ENCODE data around the gene MYH9.
"Not testable (repeated sequence)": the region's sequence is repeated elsewhere in the genome, so short reads cannot be mapped to it uniquely, and the experiment has no call there.

Gene MYH9

DNA sequence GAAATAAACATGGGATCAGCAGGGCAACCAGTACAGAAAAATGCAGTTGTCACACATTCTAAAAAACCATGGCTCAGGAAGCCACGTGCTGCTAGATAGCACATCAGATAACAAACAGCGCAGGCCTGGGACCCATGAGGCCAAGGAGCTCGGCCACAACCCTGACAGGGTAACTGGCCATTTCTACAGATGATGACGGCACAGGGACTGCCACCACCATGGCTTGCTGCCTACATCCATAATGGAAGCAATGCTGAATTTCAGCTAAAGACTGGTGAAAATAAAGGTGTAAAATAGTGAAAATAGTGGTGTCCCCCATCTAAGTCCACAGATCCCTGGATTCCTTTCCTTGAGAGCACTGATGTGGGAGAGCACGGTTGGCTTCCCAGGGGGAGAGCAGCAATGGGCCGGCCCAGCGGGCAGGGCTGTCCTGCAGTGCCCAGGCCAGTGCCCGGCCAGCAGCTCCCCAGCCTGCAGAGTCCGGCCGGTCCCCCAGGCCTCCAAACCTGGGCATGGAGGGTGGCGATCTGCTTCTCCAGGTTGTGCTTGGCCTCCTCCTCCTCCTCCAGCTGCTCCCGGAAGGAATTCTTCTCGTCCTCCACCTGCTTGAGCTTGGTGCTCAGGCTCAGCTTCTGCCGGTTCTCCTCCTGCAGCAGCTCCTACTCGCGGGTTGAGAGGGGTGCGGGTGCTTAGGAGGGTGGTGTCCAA lies 94.8 kb downstream of the MYH9 start:
- in situ Hi-C loops (cut with HindIII; ENCODE audit: low pct_ligation_motif_present, low pct_unique_long_range_greater_than_20kb, low sequenced_read_pairs) = no loop called here

DNA sequence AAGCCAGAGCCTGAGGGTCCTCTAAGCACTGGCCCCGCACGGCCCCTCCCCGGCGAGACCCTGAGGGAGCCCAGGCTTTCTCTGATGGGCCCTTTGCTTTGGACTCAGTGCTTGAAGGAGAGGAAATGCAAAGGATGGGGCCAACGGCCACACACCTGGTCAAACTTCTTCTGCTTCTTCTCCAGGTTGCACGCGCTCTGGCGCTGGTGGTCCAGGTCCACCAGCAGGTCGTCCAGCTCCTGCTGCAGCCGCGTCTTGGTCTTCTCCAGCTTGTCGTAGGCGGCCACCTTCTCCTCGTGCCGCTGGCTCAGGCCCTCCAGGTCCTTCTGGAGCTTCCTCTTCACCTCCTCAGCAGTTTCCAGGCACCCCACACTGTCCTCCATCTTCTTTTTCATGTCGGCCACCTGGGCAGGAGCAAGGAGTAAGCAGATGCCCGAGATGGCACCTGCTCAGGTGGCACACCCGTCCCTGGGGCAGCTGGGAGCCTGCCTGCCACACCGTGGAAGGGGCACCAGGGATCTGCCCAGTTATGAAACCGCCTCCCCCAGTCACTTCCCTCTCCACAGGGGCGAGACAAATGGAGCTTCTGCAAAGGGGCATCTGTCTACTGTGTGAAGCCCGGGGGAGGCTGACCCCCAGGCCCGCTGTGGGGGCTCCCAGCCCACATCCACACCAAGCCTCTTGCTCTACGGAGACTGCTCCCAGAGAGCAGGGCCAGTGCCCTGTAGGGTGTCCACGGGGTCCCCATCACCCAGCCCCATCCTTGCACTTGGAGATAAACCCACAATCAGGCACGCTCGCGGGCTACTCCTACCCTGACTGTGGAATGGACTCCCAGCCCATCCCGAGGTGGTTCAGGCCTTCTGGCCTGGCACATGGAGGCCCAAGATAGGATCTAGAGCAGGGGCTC lies 95.7 kb downstream of the MYH9 start:
- DNase-seq = no peak
- in situ Hi-C loops (cut with HindIII; ENCODE audit: low pct_ligation_motif_present, low pct_unique_long_range_greater_than_20kb, low sequenced_read_pairs) = no loop called here

More for the DNA sequence above, 94.8 kb downstream of the MYH9 start:
- no peak for DNase-seq

DNA sequence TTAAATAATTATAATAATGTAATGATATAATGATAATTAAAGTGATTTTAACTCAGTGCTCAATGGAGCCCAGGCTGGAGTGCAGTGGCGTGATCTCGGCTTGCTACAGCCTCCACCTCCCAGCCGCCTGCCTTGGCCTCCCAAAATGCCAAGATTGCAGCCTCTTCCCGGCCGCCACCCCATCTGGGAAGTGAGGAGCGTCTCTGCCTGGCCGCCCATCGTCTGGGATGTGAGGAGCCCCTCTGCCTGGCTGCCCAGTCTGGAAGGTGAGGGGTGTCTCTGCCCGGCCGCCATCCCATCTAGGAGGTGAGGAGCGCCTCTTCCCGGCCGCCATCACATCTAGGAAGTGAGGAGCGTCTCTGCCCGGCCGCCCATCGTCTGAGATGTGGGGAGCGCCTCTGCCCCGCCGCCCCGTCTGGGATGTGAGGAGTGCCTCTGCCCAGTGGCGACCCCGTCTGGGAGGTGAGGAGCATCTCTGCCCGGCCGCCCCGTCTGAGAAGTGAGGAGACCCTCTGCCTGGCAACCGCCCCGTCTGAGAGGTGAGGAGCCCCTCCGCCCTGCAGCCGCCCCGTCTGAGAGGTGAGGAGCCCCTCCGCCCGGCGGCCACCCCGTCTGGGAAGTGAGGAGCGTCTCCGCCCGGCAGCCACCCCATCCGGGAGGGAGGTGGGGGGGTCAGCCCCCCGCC lies 97.2 kb downstream of the MYH9 start:
- in situ Hi-C loops (cut with HindIII; ENCODE audit: low pct_ligation_motif_present, low pct_unique_long_range_greater_than_20kb, low sequenced_read_pairs); DNase-seq: not testable (repeated sequence)

DNA sequence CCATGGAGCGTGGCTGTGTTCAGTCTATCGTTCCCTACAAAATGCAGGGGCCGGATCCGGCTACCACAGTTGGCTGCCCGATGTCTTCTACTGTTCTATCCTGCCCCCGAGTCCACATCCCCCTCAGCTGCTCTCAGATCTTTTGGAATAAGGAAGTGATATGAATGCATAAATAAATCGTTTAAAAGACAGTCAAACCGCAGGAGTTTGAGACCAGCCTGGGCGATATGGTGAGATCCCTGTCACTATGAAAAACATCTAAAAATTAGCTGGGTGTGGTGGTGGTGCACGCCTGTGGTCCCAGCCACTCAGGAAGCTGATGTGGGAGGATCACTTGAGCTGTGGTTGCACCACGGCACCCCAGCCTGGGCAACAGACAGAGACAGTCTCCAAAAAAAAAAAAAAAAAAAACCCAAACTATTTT lies 97.8 kb downstream of the MYH9 start:
- in situ Hi-C loops (cut with HindIII; ENCODE audit: low pct_ligation_motif_present, low pct_unique_long_range_greater_than_20kb, low sequenced_read_pairs) = not testable (repeated sequence)

DNA sequence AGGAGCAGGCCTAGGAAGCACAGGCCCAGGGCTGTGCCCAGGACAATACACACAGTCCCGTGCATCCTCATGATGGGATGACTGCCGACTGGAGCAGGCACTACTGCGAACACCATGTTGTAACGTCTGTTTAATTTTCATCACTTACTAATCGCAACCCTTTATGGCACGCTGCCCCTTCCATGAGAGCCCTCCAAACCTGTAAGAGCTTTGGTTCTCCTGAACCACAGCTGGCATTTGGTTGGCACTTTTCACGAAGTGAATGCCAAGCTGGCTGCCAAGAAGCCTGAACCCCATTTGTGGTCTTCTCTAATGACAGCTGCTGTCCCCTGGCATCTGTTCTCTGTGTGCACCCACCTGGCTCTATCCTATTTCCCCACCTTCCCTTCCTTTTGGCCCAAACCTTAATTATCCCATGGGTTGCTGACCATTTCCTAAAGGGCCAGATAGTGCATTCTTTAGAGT lies 98.3 kb downstream of the MYH9 start:
- DNase-seq = no peak
- in situ Hi-C loops (cut with HindIII; ENCODE audit: low pct_ligation_motif_present, low pct_unique_long_range_greater_than_20kb, low sequenced_read_pairs) = no loop called here

More for the DNA sequence above, 97.8 kb downstream of the MYH9 start:
- DNase-seq = not testable (repeated sequence)

DNA sequence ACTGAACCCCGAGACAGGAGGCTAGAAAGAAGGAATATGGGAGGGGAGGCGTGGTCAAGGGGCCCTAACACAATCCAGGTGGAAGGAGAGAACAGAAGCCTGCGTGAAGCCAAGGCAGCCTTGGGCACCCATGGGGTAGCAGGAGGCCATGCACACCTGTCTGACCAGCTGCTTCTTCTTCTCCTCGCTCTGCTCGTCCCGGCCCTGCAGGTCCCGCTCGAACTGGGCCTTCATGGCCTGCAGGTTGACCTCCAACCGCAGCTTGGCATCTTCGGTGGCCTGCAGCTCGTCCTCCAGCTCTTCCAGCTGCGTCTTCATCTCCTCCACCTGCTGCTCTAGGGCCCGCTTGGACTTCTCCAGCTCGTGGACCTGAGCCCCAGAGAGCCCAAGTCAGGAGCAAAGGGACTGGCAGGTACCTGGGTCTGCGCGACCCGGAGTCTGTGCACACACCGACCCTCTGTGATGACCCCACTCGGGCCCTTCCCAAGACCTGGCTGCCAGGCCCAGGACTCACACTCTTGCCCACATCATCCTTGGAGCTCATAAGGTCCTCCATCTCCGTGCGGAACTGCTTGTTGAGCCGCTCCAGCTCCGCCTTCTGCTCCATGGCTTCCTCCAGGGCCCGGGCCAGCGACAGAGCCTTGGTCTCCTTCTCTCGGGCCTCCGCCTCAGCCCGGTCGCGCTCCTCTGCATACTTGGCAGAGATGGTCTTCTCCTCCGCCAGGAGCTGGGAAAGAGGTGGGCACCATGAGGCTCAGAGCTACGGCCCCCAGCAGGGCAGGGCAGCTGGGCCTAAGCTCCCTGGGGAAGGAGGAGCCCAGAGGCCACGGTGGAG lies 99.0 kb downstream of the MYH9 start:
- in situ Hi-C loops (cut with HindIII; ENCODE audit: low pct_ligation_motif_present, low pct_unique_long_range_greater_than_20kb, low sequenced_read_pairs) = no loop called here
- DNase-seq = no peak

DNA sequence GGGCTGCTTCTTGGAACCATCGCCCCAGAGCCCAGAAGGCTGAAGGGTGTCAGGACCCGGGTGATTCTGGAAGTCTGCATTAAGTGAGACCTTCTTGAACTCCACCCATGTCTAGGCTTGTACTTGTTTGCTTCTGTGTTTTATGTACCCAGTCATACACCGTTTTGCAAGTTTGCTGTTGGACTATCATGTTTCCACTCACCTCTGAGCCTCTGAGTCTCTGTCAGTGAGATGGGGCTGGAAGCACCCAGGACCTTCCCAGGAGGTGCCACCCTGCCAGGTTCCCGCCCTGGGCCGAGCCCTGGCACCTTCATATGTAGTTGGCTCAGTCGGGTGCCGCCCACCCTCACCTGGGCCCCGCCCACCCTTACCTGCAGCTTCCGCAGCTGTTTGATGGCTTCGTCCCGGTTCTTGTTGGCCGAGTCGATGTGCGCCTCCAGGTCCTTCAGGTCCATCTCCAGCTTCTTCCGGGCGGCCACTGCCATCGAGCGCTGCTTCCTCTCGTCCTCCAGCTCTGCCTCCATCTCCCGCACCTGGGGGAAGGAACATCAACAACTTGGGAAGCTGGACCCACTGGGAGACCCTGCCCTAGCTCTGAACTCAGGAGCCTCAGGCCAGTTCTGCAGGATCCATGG lies 99.8 kb downstream of the MYH9 start:
- DNase-seq = no peak
- in situ Hi-C loops (cut with HindIII; ENCODE audit: low pct_ligation_motif_present, low pct_unique_long_range_greater_than_20kb, low sequenced_read_pairs) = no loop called here

DNA sequence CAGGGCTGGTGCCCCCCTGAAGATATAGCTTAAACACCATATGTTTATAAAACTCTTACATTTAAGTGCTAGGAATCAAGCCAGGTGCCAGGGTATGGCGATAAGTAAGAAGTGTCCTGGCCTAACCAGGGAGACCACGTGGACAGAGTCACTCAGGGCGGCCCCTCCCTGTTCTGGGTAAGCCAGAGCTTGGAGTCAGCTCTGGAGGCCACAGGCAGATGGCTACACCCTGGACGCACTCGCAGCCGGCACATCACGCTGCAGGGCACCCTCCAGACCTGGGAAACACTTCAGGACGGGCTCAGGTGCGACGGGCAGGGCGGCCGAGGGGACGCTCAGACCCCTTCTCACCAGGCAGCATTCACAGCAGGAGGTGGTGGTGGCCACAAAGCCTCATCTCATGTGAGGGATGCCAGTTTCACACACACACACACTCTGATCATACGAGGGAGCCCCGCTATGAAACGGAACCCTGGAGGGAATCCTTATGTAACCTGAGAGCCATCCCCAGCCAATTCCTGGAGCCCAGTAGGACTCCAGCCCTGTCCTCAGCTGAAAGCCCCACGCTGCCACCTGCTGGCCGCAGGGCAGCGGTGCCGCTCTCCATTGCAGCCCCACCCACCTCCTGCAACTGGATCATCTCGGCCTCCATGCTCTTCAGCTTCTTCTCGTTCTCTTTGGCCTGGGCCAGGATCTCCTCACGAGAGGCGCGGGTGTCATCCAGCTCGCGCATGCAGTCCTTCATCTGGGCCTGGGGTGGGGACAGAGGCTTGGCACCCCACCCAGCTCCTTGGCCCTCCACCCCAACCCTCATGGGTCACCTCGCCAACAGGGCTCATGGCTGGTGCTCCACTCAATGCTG lies 101.4 kb downstream of the MYH9 start:
- DNase-seq = peak; percentile 63
- in situ Hi-C loops (cut with HindIII; ENCODE audit: low pct_ligation_motif_present, low pct_unique_long_range_greater_than_20kb, low sequenced_read_pairs) = no loop called here

DNA sequence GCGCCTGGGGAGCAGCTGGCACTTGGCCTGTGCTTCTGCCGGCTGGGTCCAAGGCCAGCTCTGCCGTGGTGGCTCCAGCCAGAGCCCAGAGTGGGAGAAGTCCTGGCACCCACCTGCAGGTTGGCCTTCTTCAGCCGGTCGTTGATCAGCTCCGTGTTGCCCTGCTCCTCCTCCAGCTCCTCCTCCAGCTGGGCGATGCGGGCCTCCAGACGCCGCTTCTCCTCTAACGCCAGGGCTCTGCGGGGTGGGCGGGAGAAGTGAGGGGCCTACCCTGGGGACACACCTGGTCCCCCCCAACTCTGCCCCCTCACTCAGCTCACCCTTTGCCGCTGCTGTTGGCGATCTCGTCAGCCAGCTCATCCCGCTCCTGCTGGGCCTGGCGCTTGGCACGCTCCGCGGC lies 102.2 kb downstream of the MYH9 start:
- in situ Hi-C loops (cut with HindIII; ENCODE audit: low pct_ligation_motif_present, low pct_unique_long_range_greater_than_20kb, low sequenced_read_pairs) = no loop called here
- DNase-seq = no peak

DNA sequence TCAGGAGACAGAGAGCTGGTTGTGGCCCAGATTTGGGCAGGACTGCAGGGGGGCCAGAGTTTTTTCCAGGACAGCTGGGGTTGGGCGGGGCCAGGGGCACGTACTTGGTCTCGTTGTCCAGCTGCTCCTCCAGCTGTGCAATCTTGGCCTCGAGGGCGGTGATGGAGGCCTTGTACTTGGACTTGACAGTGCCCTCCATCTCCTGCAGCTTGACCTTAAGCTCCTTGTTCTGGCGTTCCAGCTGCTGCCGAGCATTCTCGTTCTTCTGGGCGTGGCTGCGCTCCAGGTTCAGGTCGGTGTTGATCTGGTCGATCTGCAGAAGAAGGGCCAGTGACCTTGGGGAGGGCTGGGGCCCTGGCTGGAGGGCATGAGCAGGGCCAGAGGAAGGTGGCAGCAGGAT lies 102.8 kb downstream of the MYH9 start:
- in situ Hi-C loops (cut with HindIII; ENCODE audit: low pct_ligation_motif_present, low pct_unique_long_range_greater_than_20kb, low sequenced_read_pairs) = no loop called here

DNA sequence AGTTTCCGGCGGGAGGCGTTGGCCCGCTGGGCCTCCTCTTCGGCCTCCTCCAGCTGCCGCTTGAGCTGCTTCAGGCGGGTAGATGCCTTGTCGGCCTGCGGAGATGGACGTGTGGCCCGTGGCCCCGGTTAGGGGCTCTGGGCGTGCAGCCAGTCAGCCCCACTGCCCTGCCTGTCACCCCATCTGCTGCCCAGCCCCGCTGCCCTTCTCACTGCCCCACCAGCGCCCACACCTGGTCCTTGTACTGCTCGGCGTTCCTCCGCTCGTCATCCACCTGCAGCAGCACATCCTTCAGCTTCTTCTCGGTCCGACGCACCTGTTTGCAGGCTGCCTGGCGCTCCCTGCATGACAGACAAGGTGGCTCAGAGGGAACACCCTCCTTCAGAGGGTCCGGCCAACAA lies 103.6 kb downstream of the MYH9 start:
- in situ Hi-C loops (cut with HindIII; ENCODE audit: low pct_ligation_motif_present, low pct_unique_long_range_greater_than_20kb, low sequenced_read_pairs) = no loop called here

More for the DNA sequence above, 102.8 kb downstream of the MYH9 start:
- no peak for DNase-seq

DNA sequence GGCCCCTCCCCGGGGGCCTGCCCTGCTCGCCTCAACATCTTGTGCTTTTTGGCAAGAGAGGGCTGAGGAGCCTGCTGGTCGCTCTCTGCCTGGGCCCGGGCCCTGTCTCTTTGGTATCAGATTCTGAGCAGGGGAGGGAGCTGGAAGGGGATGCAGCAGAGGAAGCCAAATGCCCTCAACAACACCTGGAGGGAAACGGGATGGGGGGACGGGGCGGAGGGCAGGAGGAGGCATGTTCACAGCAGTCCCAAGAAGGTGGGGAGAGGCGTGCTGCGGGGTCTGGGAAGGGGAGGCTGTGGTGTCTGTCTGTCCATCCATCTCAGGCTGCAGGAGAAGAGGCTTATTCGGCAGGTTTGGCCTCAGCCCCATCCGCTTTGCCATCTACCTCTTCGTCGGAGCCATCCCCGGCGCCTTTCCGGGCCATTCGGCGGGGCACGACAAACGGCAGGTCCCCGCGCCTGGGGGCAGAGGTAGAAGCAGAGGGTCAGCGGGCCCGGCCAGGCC lies 105.4 kb downstream of the MYH9 start:
- no peak for DNase-seq
- in situ Hi-C loops (cut with HindIII; ENCODE audit: low pct_ligation_motif_present, low pct_unique_long_range_greater_than_20kb, low sequenced_read_pairs) = no loop called here

More for the DNA sequence above, 103.6 kb downstream of the MYH9 start:
- DNase-seq = no peak

DNA sequence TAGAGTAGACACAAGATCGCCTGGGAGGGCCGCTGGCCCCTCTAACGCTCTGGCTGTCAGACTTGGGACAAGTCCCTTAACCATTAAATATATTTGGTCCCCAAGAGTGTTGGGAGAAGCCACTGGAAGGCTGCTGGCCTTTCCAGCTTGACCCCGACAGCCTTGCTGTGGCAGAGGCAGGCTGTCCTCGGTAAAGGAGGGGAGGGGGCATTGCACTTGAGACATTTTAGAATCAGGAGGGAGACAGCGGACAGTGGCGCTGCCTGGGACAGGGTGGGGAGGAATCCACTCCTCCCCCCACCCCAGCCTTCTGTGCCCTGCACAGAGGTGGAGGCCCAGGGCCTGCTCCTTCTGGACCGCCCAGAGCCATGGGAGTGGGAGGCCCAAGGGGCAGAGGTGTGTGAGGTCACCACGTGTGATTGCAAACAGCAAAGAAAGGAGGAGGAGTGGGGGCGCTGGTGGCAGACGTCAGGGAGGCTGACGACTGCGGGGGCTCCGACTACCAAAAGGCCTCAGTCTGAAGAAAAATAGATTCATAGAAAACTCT lies 105.9 kb downstream of the MYH9 start:
- in situ Hi-C loops (cut with HindIII; ENCODE audit: low pct_ligation_motif_present, low pct_unique_long_range_greater_than_20kb, low sequenced_read_pairs) = no loop called here
- DNase-seq = no peak

DNA sequence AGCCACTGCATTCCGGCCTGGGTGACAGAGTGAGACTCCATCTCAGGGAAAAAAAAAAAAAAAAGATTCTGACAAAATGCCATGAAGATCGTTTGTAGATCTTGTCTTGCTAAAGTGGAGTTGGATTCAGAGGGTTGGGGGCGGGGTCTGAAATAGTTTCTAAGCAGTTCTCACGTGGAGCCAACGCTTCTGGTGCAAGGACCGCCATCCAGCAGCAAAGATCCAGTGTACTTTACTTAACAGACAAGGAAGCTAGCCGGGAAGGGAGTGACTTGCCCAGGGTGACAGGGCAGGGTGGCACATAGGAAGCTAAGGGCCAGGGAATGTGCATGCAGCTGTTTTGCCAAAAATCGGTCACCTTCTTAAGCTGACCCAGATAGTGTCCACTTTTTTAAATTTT lies 107.4 kb downstream of the MYH9 start:
- in situ Hi-C loops (cut with HindIII; ENCODE audit: low pct_ligation_motif_present, low pct_unique_long_range_greater_than_20kb, low sequenced_read_pairs) = no loop called here
- no peak for DNase-seq

DNA sequence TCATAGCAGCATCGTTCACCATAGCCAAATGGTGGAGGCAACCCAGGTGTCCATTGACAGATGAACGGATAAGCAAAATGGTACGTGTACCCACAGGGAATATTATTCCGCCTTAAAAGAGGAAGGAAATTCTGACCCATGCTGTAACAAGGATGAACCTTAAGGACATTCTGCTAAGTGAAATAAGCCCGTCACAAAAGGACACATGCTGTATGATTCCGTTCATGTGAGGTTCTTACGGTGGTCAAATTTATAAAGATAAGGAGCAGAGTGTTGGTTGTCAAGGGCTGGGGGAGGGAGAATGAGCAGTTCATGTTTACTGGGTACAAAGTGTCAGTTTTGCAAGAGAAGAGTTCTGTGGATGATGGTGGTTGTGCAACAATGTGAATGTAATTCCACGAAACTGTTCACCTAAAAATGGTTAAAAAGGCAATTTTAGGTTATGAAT lies 108.5 kb downstream of the MYH9 start:
- in situ Hi-C loops (cut with HindIII; ENCODE audit: low pct_ligation_motif_present, low pct_unique_long_range_greater_than_20kb, low sequenced_read_pairs) = no loop called here
- no peak for DNase-seq

DNA sequence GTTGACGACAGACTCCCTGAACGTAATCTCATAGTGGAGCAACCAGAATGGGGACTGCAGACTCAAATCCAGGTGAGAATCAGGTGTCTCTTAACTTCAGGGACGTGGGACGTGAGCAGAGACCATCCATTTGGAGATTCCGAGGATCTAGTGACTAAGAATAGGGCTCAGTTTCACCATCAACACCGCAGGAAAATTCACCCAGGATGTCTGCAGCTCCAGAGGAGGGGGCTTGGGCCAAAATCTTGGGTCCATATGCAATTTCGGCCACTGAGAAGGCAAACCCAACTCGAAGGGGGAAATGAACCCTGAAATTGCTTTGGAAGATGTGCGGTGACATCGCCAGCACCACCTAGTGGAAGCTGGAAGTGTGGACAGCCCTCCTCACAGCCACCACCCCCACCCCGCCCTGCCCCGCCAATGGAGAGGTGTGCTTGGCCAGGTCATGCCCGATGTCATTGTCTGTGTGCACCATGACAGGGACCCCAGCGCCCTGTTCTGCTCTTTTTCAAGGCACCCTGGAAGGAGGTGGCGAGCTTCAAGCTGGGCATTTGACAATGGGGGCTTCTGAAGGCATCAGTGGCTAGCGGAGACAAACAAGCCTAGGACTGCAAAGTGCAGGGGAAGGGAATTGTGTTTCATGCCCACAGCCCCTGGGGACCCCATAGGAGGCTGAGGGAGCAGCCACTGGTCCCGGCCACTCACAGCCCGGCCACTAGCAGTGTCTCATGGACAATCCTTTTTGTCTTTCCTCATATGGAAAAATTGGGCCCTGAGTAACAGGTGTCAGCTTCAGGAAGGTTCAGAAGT lies 110.1 kb downstream of the MYH9 start:
- peak; percentile 62 for DNase-seq
- in situ Hi-C loops (cut with HindIII; ENCODE audit: low pct_ligation_motif_present, low pct_unique_long_range_greater_than_20kb, low sequenced_read_pairs) = no loop called here
